Hematopoietic multipotent progenitor cell treated with erythropoietin and hydrocortisone succinate and interleukin-3 and kit ligand, for 6 days (in vitro differentiated cells): Measurements from ENCODE around the gene SLC16A3.
A peak's percentile ranks its signal among the peaks of the same experiment; 100 is the strongest.
"Not testable (repeated sequence)": the region's sequence is repeated elsewhere in the genome, so short reads cannot be mapped to it uniquely, and the experiment has no call there.

Experiments used
- DNase-seq: peaks from one replicate; pipeline ENCODE4 v3.0.0-alpha.2; 2015

SLC16A3 gene

DNA sequence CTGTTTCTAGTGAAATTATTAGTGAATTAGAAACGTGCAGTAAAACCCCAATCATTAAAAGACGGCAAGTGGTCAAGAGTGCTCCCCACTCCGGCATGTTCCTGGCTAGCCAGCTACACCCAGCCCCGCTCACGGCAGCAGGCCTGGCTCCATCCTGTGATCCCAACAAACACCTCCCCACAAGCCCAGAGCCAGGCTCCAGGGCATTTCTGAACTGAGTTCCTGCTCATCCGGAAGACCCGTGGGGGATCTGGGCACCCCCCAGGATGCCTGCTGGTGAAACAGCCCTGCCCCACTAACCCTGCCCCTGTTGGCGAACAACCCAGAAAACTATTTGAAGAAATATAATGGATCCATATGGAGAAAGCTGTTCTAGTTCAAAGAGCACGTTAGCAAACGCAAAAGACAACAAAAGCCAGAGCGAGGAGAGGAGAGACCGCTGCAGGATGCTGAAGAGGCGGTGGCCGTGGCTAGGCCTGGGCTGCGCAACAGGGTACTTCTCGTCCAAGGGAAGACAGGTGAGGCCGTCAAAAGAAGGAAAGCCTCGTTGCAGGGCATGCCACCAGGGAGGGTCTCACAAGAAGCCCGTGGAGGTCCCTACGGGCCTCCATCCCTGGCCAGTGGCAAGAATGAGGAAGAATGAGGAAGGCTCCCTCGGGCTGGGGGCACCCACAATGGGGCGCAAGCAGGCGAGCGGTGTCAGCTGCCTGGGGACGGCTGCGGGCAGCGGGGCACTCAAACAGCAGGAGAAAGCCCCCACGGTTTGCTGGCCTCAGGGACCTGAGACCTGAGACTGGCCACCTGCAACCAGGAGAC, 19.2 kb downstream of the SLC16A3 start:
- no peak for DNase-seq

DNA sequence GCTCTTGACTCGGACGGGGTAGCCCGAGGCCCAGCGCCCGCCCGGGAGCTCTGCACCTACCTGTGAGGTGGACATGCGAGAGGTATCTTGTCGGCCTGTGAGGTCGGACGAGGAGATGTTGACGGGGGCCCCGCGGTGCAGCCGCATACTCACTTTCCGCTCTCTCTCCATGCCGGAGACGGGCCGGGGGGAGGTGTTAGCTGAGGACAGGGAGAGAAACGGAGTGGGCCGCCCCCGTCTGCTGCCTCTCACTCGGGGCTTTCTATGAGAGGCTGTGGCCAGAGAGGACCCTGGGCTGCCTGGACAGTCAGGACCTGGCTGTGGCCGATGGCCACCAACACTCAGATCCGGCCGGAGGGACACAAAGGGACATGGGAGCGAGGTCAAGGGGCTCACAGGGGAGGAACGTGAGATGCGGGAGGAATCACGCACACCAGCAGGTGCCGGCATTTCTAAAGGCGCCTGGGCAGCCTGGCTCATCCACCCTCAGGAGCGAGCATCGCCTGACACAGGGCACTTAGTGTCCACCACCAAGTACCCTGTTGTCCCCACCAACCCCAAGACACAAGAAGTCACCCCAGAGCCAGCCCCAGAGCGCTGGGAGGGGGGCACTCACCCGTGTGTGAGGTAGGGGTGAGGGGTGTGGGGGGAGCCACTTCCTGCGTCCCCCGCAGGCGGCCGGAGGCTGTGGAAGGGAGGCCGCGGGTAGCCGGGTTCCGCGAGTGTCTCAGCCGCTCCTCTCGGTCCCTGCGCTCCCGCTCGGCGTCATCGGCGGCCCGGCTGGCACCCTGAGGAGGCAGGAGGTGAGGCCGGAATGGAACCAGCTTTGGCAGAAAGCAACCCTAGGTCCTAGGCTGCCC, 20.2 kb downstream of the SLC16A3 start:
- no peak for DNase-seq

DNA sequence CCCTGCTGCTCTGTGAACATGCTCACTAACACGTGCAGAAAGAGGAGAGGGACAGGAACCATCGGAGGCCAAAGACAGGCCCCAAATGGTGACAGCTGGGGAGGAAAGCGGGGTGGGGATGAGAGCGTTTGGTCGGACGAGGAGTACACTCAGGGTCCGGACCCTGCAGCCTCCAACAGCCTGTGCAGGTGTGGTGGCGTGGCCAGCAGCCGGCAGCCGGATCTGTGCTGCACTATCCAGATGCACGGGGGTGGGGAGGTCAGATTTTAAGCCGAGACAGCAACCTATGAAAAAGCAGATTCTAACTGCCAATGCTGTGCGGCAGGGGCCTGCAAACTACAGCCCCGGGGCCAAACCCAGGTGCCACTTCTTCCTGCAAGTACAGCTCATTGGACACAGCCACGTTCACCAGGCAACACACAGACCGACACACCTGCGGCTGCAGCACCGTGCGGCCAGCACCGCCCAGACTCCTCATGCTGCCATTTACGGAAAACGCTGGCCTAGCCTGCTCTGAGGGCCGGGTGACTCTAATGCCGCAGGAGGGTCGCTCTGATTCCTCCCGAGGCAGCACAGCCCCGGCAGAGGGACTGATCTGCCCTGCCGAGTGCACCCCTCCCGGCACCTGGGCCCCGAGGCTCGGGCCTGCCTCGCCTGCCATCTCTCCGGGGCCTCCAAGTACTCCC, 21.2 kb downstream of the SLC16A3 start:
- DNase-seq: no peak

GRCh38 chr17:82250868-82251500, 22.1 kb downstream of the SLC16A3 start:
- DNase-seq: no peak

GRCh38 chr17:82252511-82253178, 23.8 kb downstream of the SLC16A3 start:
- DNase-seq: no peak

DNA sequence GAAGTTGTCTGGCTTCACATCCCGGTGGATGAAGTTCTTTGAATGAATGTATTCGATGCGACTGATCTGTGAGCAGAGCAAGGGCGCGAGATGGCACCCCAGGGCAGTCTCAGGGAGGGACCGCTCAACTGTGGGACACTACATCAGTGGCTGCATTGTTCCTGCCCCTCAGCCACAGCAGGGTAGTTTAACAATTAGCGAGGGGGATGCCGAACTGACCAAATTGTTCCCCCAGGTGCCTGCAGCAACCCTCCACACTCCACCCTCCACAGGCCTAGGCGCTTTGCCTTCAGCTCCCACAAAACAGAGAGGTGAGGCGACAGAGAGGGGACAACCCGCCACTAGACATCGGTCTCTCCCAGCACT, 24.3 kb downstream of the SLC16A3 start:
- DNase-seq: no peak

GRCh38 chr17:82254096-82254495, 25.3 kb downstream of the SLC16A3 start:
- DNase-seq: not testable (repeated sequence)

DNA sequence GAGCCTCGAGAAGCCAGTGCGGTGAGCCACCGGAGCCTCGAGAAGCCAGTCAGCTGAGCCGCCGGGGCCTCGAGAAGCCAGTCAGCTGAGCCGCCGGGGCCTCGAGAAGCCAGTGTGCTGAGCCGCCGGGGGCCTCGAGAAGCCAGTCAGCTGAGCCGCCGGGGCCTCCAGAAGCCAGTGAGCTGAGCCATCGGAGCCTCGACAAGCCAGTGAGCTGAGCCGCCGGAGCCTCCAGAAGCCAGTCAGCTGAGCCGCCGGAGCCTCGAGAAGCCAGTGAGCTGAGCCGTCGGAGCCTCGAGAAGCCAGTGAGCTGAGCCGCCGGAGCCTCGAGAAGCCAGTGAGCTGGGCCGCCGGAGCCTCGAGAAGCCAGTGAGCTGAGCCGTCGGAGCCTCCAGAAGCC, 25.9 kb downstream of the SLC16A3 start:
- not testable (repeated sequence) for DNase-seq

GRCh38 chr17:82255402-82255972, 26.6 kb downstream of the SLC16A3 start:
- DNase-seq: no peak

GRCh38 chr17:82256242-82256885, 27.5 kb downstream of the SLC16A3 start:
- DNase-seq: no peak

DNA sequence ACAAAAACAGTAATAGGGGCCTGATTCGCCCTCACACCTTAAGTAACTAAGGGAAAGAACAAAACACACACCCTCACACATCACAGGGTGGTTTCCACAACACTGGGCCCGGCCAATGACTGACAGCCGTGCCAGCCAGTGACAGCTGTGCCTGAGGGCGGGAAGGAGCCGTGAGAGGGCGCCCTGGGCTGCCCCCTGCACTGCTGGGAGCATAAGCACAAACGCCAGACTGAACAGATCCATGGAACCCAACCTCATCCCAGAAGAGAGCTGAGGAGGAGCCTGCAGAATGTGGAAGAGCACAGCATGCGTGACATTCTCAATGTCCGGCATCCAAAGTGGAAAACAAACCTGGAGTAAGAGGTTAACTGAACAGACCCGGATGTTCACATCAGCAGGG, 28.6 kb downstream of the SLC16A3 start:
- DNase-seq: no peak

- DNase-seq: no peak
Measured at GRCh38 chr17:82258555-82258954, 29.7 kb downstream of the SLC16A3 start.

- DNase-seq: not testable (repeated sequence)
Measured at GRCh38 chr17:82259972-82260961, 31.4 kb downstream of the SLC16A3 start.

- no peak for DNase-seq
Measured at GRCh38 chr17:82262344-82262743, 33.5 kb downstream of the SLC16A3 start.

- no peak for DNase-seq
Measured at GRCh38 chr17:82263641-82264040, 34.8 kb downstream of the SLC16A3 start.

DNA sequence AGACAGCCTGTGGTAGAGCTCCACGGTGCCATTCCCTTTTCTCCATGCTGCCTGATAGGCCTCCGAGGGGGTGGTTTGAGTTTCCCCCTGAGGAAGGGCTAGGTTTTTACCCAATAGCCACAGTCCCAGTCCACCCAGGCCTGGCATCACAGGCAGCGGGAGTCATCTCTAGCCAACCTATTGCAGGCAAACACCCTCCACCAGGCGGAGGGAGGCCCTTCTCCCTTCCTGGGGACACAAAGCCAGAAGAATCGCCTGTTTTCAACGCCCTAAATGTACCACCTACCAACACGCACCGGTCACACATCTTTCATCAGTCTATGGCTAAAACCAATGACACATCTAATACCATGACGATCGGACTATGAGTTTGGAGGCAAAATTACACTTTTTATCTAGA, 37.3 kb downstream of the SLC16A3 start:
- DNase-seq: no peak

DNA sequence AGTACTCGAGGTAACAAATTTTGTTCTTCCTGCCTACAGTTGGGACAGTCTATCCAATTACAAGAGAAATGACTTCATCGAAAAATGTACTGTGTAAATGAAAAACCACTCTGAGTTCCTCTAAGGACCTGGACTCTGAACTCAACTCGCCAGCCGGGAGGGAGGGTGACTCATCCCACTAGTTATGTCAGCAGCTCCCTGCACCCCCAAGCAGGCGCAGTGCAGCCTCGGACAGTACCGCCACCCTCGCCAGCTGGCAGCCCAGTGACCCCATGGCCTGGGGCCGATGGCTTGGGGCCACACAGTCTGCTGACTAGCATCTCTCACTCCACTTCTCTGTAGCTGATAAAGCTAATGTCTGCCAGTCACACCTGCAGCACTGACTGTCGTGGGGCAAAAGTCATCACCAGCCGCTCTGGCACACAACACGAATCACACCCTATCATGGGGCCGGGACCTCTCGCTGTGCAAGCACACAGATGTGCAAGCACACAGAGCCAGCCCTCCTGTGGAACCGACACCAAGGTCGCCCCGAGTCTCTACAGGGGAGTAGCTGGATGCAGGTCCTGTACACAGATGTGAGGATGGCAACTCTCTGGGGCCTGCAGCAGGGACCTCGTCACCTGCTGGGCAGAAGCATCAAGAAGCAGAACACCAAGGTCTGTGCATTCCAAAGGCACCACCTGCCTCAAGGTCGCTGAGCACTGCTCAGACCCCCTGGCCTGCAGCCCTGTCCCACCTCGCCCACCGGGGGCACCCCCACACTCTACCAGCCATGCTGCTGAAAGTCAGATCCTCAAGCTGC, 38.9 kb downstream of the SLC16A3 start:
- peak; percentile 70 for DNase-seq

- no peak for DNase-seq
Measured at GRCh38 chr17:82269138-82269881, 40.5 kb downstream of the SLC16A3 start.
